IMR-90 (cell line): Measurements from ENCODE around the gene BCL2. TPM values are rescaled to one million over a fixed set of nuclear protein-coding genes. Genes with fewer than 3 reads are reported as not detected.

Source experiments
- ATAC-seq: fragments of 200-7000 bp; cut with Tn5 transposase; 2 replicates; pipeline ENCODE4 v1.9.1; 2020; ENCODE audit warnings: low read depth, mild to moderate bottlenecking, moderate library complexity
- BruUV-seq: library from RNA; stranded (reverse); fragments of 400-500 nt; replicated peaks from 2 replicates; lab custom pipeline; 2021; lab: Mats Ljungman, UMichigan
- CTCF ChIA-PET: fragments of 300-600 bp; formaldehyde crosslinking; extraction: SDS; loops from one replicate; lab custom pipeline; 2021; ENCODE audit warnings: antibody characterized with exemption; lab: Yijun Ruan, JAX
- POLR2A ChIA-PET: fragments of 300-600 bp; sonication (Branson Sonifier 250); formaldehyde crosslinking; loops from one replicate; lab custom pipeline; 2022; ENCODE audit warnings: antibody characterized with exemption; ENCODE audit not compliant: unreplicated experiment; lab: Charles Lee
- DNase-seq: peaks from one replicate; pipeline ENCODE4 v3.0.0; 2013
- H2AFZ ChIP-seq: replicated peaks from 2 replicates; pipeline ENCODE3; 2013; ENCODE audit warnings: low read length, mild to moderate bottlenecking; ENCODE audit not compliant: poor library complexity
- H2AK5ac ChIP-seq: 2 replicates; pipeline ENCODE4 v1.6.1; 2013; ENCODE audit warnings: low read depth, low read length, inconsistent platforms
- H2AK9ac ChIP-seq: replicated peaks from 2 replicates; pipeline ENCODE3; 2013; ENCODE audit warnings: mild to moderate bottlenecking, low read depth, low read length, moderate library complexity; ENCODE audit not compliant: poor library complexity
- H2BK120ac ChIP-seq: 2 replicates; pipeline ENCODE4 v1.6.1; 2013; ENCODE audit warnings: low read depth, low read length, inconsistent platforms
- H2BK15ac ChIP-seq: 3 replicates; pipeline ENCODE4 v1.6.1; 2013; ENCODE audit warnings: low read depth, low read length, inconsistent platforms
- H2BK20ac ChIP-seq: 2 replicates; pipeline ENCODE4 v1.6.1; 2013; ENCODE audit warnings: low read depth, mild to moderate bottlenecking, inconsistent platforms, low read length, moderate library complexity
- H2BK5ac ChIP-seq: 2 replicates; pipeline ENCODE4 v1.6.1; 2013; ENCODE audit warnings: mild to moderate bottlenecking, low read depth, low read length, inconsistent platforms; ENCODE audit not compliant: poor library complexity, severe bottlenecking
- H3K14ac ChIP-seq: replicated peaks from 2 replicates; pipeline ENCODE4 v1.6.1; 2013; ENCODE audit warnings: low read depth, low read length, inconsistent platforms
- H3K18ac ChIP-seq: 2 replicates; pipeline ENCODE4 v1.6.1; 2013; ENCODE audit warnings: low read depth, low read length, control low read depth
- H3K23ac ChIP-seq: 2 replicates; pipeline ENCODE4 v1.6.1; 2013; ENCODE audit warnings: low read depth, low read length, inconsistent platforms
- H3K27ac ChIP-seq: 2 replicates; pipeline ENCODE4 v1.5.1; 2013; ENCODE audit warnings: mild to moderate bottlenecking, control low read depth, low read length; ENCODE audit not compliant: insufficient read depth
- H3K27me3 ChIP-seq: 2 replicates; pipeline ENCODE4 v1.6.1; 2013; ENCODE audit warnings: low read length; ENCODE audit not compliant: control insufficient read depth, insufficient read depth
- H3K36me3 ChIP-seq: 2 replicates; pipeline ENCODE4 v1.6.1; 2013; ENCODE audit warnings: low read length, mixed read lengths; ENCODE audit not compliant: control insufficient read depth, insufficient read depth
- H3K4ac ChIP-seq: 2 replicates; pipeline ENCODE4 v1.6.1; 2013; ENCODE audit warnings: low read depth, low read length, inconsistent platforms
- H3K4me1 ChIP-seq: 2 replicates; pipeline ENCODE4 v1.6.1; 2013; ENCODE audit warnings: low read length, mixed read lengths; ENCODE audit not compliant: control insufficient read depth, insufficient read depth
- H3K4me2 ChIP-seq: 2 replicates; pipeline ENCODE4 v1.6.1; 2013; ENCODE audit warnings: low read depth, mild to moderate bottlenecking, control low read depth, low read length, moderate library complexity
- H3K4me3 ChIP-seq: 2 replicates; pipeline ENCODE4 v1.5.1; 2013; ENCODE audit warnings: low read depth, mild to moderate bottlenecking, control low read depth, low read length, moderate library complexity; ENCODE audit not compliant: insufficient read depth
- H3K56ac ChIP-seq: 2 replicates; pipeline ENCODE4 v1.6.1; 2013; ENCODE audit warnings: low read length, inconsistent platforms; ENCODE audit not compliant: insufficient read depth; ENCODE audit errors: extremely low read depth
- H3K79me1 ChIP-seq, 2 experiments: 2 replicates each; pipeline ENCODE4 v1.6.1; 2013; ENCODE audit warnings: low read length in 2 of 2, inconsistent platforms in 1 of 2, low read depth in 1 of 2
- H3K9ac ChIP-seq: 2 replicates; pipeline ENCODE4 v1.6.1; 2013; ENCODE audit warnings: low read depth, low read length, control low read depth
- H3K9me1 ChIP-seq: 2 replicates; pipeline ENCODE4 v1.6.1; 2013; ENCODE audit warnings: low read length, inconsistent platforms; ENCODE audit not compliant: insufficient read depth
- H3K9me3 ChIP-seq: 2 replicates; pipeline ENCODE4 v1.6.1; 2013; ENCODE audit warnings: low read length; ENCODE audit not compliant: control insufficient read depth, insufficient read depth
- H4K20me1 ChIP-seq: 2 replicates; pipeline ENCODE4 v1.6.1; 2013; ENCODE audit warnings: low read length, inconsistent platforms; ENCODE audit not compliant: insufficient read depth
- H4K5ac ChIP-seq: 2 replicates; pipeline ENCODE4 v1.6.1; 2013; ENCODE audit warnings: mild to moderate bottlenecking, low read depth, low read length, control low read depth
- H4K8ac ChIP-seq, 2 experiments: 2 replicates each; pipeline ENCODE4 v1.6.1; 2013; ENCODE audit warnings: low read depth in 2 of 2, low read length in 2 of 2, control low read depth in 1 of 2, inconsistent platforms in 1 of 2
- H4K91ac ChIP-seq: 2 replicates; pipeline ENCODE4 v1.6.1; 2013; ENCODE audit warnings: low read depth, low read length, inconsistent platforms; ENCODE audit not compliant: insufficient read depth
- CEBPB ChIP-seq: IDR thresholded peaks from 2 replicates; pipeline ENCODE4 v1.6.1; 2012; ENCODE audit warnings: low read depth, low read length, improper control_type of control experiment
- CTCF ChIP-seq: conservative IDR thresholded peaks from 2 replicates; pipeline ENCODE4 v1.5.1; 2012; ENCODE audit warnings: mild to moderate bottlenecking, low read depth, low read length, improper control_type of control experiment
- ELK1 ChIP-seq: fragments of 150-350 bp; IDR thresholded peaks from 2 replicates; pipeline ENCODE4 v1.6.1; 2016; ENCODE audit warnings: low read depth, mild to moderate bottlenecking, low read length, moderate library complexity, borderline replicate concordance
- MAZ ChIP-seq: IDR thresholded peaks from 2 replicates; pipeline ENCODE4 v1.6.1; 2012; ENCODE audit warnings: low read depth, mild to moderate bottlenecking, low read length, improper control_type of control experiment, moderate library complexity, borderline replicate concordance
- NFE2L2 ChIP-seq: fragments of 150-350 bp; IDR thresholded peaks from 2 replicates; pipeline ENCODE4 v1.6.1; 2016; ENCODE audit warnings: low read depth, mild to moderate bottlenecking, low read length
- POLR2A ChIP-seq: IDR thresholded peaks from 2 replicates; pipeline ENCODE4 v1.6.1; 2012; ENCODE audit warnings: mild to moderate bottlenecking, low read depth, low read length
- RAD21 ChIP-seq: IDR thresholded peaks from 2 replicates; pipeline ENCODE4 v1.6.1; 2012; ENCODE audit warnings: low read length, improper control_type of control experiment
- RCOR1 ChIP-seq: IDR thresholded peaks from 2 replicates; pipeline ENCODE4 v1.6.1; 2012; ENCODE audit warnings: mild to moderate bottlenecking, low read length, improper control_type of control experiment; ENCODE audit not compliant: insufficient replicate concordance
- RFX5 ChIP-seq: IDR thresholded peaks from 2 replicates; pipeline ENCODE4 v1.8.0; 2012; ENCODE audit warnings: low read depth, mild to moderate bottlenecking, low read length, moderate library complexity
- USF2 ChIP-seq: fragments of 150-350 bp; IDR thresholded peaks from 2 replicates; pipeline ENCODE4 v1.6.1; 2017; ENCODE audit warnings: mild to moderate bottlenecking, antibody characterized with exemption, low read length, low read depth
- WGBS, 2 experiments: methylation state at CpG; one replicate each; pipeline versions ENCODE4 v1.1.5 to v1.1.7; 2013; ENCODE audit warnings: missing lambda C conversion rate in 2 of 2; ENCODE audit not compliant: insufficient read length in 1 of 2; ENCODE audit errors: extremely low coverage in 2 of 2; 5-methylcytosine and 5-hydroxymethylcytosine counted together
- dilution Hi-C: fragments of 300-500 bp; cut with HindIII; formaldehyde crosslinking; loops from one replicate; pipeline ENCODE4 v1.14.3; 2018; ENCODE audit warnings: low sequenced_read_pairs; ENCODE audit not compliant: unreplicated experiment
- in situ Hi-C: fragments of 300-500 bp; cut with MboI; formaldehyde crosslinking; loops from 3 replicates; pipeline ENCODE4 v1.14.3; 2019; ENCODE audit warnings: low sequenced_read_pairs, inconsistent platforms, mixed read lengths
- intact Hi-C: fragments of 100-400 bp; cut with micrococcal nuclease; formaldehyde crosslinking; loops from 2 replicates; pipeline ENCODE4 v1.10.0; 2022
- polyA plus RNA-seq, 3 experiments: library from polyadenylated mRNA; depleted of rRNA; stranded (reverse); fragments of >200 nt; gene quantifications; 2 replicates each; pipeline ENCODE4 v1.2.3, GENCODE V29; 2012; ENCODE audit warnings: low replicate concordance in 1 of 3
- total RNA-seq: library from RNA; depleted of rRNA; stranded (reverse); fragments of >200 nt; gene quantifications from 2 replicates; pipeline ENCODE4 v1.2.3, GENCODE V29; 2012

Gene BCL2
- total and polyA plus RNA-seq, 2 of the 4 experiments (the other 2 are of a cell fraction), result 0.24 to 0.54 TPM

GRCh38 chr18:63192885-63193349 lies 126.7 kb downstream of the BCL2 start:
- ChIA-PET POLR2A (no interaction called here), CTCF (no interaction called here)
- Histone ChIP-seq H3K4me1 (no peaks in the 10 kb centered on the region), H3K4me2 (no peak overlapping the region), H2AK9ac (no peak overlapping the region), H4K8ac (no peak overlapping the region), H3K4me3 (no peak overlapping the region), H4K5ac (no peak overlapping the region), H2BK5ac (no peak overlapping the region), H2AK5ac (no peak overlapping the region), H3K18ac (no peak overlapping the region), H2AFZ (no peak overlapping the region), H3K23ac (no peak overlapping the region), H4K91ac (no peak overlapping the region), H3K4ac (no peak overlapping the region), H3K27ac (no peak overlapping the region), H3K9me3 (no peaks in the 10 kb centered on the region), H3K9ac (no peak overlapping the region), H3K9me1 (no peaks in the 10 kb centered on the region; the same call in 1 of the 2 replicates), H2BK120ac (no peak overlapping the region), H3K79me1 (no peaks in the 10 kb centered on the region), H4K20me1 (no peaks in the 10 kb centered on the region), H3K56ac (no peak overlapping the region), H3K27me3 (no peaks in the 10 kb centered on the region; the same call in 1 of the 2 replicates), H3K36me3 (no peaks in the 10 kb centered on the region), H2BK20ac (no peak overlapping the region), H2BK15ac (no peak overlapping the region), H3K14ac (no peak overlapping the region)
- intact Hi-C loops (no loop called here), in situ Hi-C loops (no loop called here), dilution Hi-C loops (no loop called here)
- no peak for TF ChIP-seq MAZ
- TF ChIP-seq NFE2L2, result no peak
- TF ChIP-seq CEBPB, result no peak
- TF ChIP-seq ELK1, result no peak
- no peak for TF ChIP-seq USF2
- no peak for TF ChIP-seq RFX5
- no peak for TF ChIP-seq RCOR1
- TF ChIP-seq RAD21, result no peak
- no peak for TF ChIP-seq CTCF
- TF ChIP-seq POLR2A, result no peak
- no CpG with 5 or more reads among the region's 3 CpGs for WGBS, 2 experiments
- BruUV-seq, result no TSS peak
- no peak for ATAC-seq
- DNase-seq, result no peak
